Limb (tissue), 2 donors: ENCODE measurements around the gene KBTBD4.
"Not testable (repeated sequence)": the region's sequence is repeated elsewhere in the genome, so short reads cannot be mapped to it uniquely, and the experiment has no call there.

ENCODE experiments used
- DNase-seq, 2 donors: peaks; one replicate each; pipeline ENCODE4 v3.0.0-alpha.2; 2016; ENCODE audit errors: extremely low spot score in 2 of 2

KBTBD4 gene

DNA sequence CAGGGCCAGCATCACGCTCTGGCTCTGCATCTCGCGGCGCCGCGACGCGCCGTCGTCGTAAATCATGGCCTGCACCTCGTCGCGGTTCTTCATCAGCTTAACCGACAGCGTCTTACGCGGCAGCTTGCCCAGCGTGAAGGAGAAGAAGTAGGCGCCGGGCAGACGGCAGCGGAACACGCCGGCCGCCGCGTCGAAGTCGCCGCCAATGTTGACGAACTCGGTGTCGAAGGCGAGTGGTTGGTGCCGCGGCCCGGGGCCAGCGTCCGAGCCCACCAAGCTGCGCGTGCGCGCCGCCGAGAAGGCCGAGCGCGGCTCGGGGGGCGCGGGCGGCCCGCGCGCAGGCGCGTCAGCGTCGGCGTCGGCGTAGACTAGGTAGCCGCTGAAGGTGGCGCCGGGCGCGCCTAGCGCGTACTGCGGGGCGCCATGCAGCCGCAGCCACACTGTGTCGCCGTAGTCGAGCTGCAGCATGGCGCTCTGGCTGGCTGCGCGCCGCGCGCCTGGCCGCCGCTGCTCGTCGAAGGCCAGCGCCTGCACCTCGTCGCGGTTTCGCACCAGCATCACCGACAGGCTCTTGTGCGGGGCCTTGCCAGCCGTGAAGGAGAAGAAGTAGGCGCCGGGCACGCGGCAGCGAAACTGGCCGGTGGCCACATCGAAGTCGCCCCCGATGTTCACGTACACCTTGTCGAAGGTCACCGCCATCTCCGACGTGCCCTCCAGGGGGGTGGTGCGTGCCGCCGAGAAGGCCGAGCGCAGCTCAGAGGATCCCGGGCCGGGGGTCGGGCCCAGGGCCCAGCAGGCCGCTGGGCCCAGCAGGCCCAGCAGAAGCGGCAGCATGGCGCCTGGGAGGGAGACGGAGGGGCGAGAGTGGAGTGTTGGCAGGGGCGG, 11.4 kb upstream of the KBTBD4 start:
- DNase-seq, result peak; percentile 69 to 84

DNA sequence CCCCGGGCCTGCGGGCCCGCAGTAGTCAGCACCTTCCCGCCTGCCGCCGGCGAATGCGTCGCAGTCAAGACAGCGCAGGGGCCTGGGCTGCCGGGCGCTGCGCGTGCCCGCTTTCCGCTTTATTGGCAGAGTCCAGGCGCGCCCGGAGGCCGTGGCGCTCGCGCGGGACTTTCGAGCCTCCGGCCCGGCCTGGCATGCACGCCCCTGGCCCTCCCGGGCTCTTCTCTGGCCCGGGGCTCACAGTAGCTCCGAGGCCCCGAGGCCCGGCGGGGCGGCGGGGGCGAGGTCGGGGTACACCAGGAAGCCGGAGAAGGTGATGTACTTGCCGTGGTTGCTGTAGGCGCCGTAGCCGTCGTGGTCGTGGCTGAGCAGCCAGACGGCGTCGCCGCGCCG, 10.8 kb upstream of the KBTBD4 start:
- no peak for DNase-seq

DNA sequence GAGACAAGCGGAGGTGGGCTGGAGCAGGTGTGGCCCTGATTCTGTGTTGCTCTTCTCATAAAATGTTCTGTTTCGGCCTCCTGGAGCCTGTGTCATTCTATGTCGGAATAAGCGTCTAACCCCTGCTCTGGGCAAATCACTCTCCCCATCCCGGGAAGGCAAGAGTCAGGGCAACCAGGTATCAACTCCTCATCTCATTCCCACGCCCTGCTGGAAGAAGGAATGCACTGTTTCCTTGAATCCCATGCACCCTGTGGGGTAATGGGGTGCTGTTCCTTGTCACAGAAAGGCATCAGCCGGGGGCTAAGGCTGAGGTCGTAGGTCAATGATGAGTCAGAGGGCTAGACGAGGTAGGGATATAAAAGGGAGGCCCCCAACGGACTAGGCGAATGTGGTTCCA, 10.3 kb upstream of the KBTBD4 start:
- DNase-seq, result no peak

DNA sequence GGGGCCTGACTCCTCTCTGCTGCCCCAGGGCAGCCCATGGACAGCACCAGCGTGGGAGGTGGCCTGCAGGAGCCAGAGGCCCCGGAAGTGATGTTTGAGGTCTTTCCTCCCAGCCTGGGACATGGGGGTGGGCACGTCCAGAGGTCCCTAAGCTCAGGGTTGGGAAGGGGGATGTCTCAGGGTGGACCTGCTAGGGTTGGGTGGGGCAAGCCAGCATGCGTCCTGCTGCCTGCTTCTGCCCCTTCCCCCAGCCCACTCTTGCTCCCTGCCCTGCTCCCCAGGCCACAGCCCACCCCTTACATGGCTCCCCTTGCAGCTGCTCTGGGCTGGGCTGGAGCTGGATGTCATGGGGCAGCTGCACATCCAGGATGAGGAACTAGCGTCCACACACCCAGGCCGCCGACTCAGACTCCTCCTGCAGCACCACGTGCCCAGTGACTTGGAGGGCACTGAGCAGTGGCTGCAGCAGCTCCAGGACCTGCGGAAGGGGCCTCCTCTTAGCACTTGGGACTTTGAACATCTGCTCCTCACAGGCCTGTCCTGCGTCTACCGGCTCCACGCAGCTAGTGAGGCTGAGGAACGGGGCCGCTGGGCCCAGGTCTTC, 9.1 kb upstream of the KBTBD4 start:
- no peak for DNase-seq

DNA sequence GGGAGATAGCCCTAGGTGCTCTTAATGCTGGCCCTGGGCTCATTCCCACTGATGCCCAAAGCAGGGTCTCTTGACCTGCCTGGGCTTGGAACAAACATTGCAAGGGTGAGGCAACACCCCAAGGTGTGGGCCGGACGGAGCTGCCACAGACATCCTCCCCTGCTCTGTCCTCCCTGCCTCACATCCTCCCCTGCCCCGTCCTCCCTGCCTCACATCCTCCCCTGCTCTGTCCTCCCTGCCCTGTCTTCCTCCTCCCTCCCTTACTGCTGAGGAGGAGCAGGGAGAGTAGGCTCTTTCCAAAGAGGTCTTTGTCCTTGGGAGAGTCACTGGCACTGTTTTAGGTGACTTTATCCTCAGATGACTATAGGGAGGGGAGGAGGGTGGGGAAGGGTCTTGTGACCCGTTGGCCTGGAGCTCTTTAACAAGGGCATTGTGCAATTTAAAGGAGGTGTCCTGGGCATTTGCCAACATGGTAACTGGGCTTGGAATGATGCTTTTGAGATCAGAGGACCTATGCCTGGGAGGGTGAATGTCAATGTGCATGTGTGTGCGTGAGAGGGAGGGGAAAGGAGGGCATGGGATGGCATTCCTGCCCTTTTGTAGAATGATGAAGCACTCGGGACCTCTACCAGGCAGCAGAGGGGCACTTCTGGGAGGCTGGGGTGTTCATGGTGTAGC, 8.4 kb upstream of the KBTBD4 start:
- no peak for DNase-seq

DNA sequence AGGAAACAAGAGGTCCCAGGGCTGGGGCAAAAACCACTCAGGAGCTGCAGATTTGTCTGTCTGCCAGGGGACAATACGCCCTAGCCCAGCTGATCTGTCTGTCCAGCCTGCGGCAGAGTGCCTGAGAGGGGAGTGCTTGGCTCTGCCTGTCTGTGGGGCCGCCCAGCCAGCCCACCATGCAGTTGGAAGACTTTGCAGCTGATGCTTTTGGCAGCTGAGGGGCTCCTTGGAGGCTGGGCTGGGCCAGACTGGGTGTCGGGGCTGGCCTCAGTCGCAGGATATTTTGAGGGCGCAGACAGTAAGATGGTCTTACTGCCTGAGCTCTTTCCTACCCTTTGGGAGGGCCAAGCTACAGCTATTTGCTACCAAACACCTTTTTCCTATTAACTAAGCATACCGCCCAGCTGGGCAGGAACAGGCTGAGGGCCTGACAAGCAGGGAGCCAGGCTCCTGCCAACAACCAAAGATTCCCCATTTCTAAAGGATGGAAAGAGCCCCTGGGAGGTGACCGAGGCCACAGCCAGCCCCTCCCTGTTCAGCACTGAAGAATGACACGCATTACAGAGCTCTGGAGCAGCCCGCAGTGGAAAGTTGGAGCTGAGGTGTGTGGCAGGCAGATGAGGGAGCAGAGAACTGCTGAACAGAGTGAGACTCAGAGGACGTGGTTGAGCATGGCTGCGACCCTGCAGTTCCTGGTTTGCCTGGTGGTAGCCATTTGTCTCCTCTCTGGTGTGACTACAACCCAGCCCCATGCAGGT, 7.5 kb upstream of the KBTBD4 start, which contains the start of gene FAM180B:
TSS of gene FAM180B (plus strand) at position 581 of the 758 bp plus-strand sequence. CDS start at position 672, 91 bp downstream.
- DNase-seq, result peak in 1 of 2 donors; percentile 38

DNA sequence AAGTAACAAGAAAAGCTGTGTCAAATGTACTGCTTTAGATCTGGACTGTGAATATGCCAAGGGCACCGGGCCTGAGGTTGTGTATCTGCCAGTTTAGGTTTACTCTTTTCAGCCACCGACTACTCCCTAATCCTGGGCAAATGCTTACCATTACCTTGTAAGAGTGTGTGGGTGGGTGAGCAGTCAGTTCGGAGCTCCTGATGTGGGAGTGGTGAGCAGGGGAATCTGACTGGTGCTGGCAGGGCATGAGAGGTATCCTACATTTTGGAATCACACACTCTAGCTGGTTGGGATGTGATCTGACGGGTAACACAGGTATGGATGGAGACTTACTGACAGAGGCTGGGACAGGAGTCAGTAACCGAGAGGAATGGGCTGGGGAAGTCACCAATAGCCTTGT, 5.1 kb upstream of the KBTBD4 start:
- no peak for DNase-seq

DNA sequence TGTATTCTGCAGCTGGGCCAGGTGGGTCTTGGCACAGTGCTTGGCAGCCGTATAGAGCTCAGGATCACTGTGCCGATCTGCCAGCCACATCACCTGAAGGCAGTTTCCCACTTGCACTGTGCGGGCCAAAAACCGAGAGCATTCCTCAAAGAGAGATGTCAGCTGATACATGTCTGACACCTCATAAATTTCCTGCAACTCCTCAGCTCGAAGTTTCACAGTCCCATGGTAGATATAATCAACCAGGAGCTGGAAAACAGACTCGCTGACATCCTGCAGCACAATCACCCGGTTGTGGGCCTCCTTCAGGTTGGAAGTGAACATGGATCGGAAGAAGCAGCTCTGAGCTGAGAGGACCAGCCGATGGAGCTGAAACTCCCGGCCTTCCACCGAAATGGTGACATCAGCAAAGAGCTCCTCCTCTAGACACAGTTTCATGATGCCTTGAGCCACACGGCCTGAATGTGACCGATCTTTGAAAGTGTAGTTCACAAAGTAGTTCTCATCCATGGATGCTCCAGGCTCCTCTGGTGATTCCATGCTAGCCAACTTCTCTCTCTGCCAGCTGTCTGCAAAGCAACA, 1.2 kb downstream of the KBTBD4 start:
- DNase-seq, result no peak

DNA sequence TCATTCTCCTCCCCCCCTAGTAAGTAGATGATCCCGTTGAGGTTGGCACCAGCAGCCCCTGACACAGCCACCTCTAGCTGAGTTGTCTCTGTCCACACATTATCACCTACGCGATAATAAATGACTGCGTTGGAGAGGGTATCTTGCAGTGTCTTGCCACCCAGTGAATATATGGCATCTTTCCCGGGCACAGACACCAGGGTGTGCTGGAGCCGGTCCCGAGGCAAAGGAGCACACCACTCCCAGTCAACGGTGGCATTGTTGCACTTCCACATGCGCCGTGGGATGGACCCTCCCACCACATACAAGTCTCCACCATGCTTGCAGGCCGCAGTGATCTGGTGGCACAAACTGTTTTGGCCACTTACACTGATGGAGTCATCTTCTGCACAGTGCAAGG, 5.4 kb downstream of the KBTBD4 start:
- DNase-seq, result no peak

DNA sequence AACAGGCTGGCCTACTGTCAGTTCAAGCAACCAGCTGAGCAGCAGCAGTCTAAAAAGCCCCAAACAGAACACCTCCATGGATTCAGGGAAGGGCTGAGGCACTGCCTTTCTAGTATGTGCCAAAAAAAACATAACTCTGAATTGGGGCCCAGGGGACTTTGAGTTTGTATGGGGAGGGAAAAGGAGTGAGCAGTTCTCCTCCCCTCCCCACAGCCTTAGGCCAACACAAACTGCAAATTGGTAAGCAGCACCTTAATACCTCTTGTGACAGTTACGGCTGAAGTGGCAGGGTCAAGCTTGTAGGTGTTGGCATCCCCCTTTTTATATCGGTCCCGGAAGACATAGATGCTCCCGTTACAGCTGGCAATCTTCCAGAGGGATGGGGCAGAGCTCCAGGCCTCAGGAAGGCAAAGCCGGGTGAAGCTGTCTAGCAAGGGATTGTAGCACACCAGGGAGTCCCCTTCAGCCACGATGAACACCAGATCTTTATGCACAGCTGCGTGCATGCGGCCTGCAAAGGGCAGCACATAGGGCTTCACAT, 6.0 kb downstream of the KBTBD4 start:
- no peak for DNase-seq

DNA sequence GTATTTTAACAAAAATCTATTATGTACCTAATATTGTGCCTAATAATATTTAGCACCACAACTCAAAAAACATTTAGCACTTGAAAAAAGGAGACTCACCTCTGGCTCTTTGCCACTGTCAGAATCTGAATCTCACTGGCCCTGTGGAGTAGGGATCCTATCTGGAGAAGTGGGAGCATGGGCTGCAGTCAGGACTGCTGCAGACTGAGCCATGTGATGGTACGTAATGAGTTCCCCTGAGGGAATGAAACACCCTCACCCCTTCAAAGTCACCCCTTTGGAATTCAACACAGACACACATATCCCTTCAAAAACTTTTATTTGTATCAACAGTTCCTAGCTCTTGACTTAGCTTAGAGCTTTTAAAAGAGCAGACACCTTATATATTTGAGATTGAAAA, 6.9 kb downstream of the KBTBD4 start:
- DNase-seq, result no peak

DNA sequence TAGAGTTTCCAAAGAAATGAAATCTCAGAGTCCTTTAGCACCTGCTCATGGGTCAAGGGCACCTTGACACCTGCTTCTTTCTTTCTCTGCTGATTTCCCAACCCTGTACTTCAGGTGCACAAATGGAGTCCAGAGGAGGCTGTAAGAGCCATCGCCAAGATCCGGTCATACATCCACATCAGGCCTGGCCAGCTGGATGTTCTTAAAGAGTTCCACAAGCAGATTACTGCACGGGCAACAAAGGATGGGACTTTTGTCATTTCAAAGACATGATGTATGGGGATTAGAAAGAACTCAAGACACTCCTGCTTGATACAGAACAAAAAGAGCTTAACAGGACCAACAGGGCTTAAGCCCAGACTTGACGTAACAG, 7.4 kb downstream of the KBTBD4 start:
- DNase-seq, result no peak

DNA sequence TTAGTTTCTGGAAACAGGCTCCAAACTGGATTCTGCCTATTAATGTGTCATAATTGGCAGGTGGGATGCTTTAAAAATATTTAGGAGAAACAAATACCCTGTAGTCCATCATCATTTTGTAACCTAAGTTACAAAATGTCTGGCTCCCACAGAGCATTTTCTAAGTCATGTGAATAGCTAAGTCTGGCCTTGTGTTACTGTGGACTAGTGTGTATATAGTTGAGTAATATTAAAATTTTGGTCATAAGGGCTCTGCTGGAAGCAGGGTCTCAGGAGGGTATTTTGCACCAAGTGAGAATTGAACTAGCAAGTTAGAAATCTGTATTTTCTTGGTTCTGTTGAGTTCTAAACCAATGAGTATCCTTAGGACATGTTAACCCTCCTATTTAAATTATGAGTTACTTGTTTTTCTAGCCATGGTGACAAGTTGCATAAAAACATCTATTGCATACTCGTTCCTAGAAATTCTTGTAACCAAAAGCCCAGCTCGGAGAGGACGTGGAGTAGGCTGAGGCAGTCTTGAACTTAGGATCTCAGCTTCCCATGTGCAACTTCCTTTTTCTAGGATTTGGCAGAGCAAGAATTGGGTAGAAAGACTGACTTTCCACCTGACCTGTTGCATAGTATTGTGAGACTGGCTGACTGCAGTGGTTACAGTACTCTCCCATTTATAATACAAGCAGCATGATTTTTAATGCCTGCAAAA, 8.0 kb downstream of the KBTBD4 start:
- no peak for DNase-seq

DNA sequence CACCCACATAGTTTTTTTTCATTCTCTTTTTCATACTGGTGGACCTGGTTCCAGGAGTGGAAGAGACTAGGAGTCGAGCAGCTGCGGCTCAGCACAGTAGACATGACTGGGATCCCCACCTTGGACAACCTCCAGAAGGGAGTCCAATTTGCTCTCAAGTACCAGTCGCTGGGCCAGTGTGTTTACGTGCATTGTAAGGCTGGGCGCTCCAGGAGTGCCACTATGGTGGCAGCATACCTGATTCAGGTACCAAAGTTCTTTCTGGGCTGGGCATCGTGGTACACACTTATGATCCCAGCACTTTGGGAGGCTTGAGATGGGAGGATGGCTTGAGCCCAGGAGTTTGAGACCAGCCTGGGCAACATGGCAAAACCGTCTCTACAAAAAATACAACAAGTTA, 9.1 kb downstream of the KBTBD4 start:
- DNase-seq, result no peak

DNA sequence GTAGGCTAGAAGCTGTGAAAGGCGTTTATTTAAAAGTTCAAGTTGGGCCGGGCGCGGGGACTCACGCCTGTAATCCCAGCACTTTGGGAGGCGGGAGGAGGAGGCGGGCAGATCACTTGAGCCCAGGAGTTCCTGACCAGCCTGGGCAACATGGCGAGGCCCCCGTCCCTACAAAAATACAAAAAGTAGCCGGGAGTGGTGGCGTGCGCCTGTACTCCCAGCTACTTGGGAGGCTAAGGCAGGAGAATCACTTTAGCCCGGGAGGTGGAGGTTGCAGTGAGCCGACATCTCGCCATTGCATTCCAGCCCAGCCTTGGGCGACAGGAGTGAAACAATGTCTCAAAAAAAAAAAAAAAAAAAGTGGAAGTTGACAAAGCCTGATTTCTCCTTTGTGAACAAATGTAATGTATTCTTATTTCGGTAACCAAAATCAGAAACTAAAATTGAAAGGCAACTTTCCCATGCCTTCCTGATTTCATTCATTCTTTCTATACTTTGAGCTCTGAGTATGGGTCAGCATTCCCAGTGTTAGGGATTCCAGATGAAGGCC, 12.5 kb downstream of the KBTBD4 start:
- no peak for DNase-seq

DNA sequence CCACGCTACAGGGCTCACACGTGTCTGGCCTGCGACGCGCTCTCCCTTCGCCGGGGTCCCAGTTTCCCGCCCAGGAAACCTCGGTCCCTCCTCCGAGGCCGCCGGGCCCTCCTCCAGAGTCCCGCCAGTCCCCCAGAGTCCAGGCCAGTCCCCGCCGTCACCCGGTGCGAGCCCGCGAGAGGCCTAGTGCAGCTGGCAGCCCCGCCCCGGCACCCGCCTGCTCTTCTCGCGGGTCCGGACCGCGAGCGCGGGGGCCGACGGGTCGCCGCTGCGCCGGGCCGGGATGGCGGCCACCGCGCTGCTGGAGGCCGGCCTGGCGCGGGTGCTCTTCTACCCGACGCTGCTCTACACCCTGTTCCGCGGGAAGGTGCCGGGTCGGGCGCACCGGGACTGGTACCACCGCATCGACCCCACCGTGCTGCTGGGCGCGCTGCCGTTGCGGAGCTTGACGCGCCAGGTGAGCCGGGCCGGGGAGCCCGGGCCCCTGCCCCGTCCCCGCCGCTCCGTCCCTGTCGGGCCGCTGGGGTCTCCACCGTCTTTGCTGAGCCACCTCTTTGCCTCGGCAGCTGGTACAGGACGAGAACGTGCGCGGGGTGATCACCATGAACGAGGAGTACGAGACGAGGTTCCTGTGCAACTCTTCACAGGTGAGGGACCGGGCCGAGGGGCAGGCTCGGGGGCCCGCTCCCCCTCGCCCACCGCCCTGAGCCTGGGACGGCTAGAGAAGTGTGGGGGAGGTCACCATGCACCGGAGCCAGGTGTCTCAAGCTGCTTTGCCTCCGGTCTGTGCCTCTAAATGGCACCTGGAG, 13.2 kb downstream of the KBTBD4 start, which contains the start of gene PTPMT1:
TSS of gene PTPMT1 (plus strand) at position 260 of the 809 bp plus-strand sequence. CDS start at position 284, 24 bp downstream.
- peak; percentile 42 to 81 for DNase-seq

DNA sequence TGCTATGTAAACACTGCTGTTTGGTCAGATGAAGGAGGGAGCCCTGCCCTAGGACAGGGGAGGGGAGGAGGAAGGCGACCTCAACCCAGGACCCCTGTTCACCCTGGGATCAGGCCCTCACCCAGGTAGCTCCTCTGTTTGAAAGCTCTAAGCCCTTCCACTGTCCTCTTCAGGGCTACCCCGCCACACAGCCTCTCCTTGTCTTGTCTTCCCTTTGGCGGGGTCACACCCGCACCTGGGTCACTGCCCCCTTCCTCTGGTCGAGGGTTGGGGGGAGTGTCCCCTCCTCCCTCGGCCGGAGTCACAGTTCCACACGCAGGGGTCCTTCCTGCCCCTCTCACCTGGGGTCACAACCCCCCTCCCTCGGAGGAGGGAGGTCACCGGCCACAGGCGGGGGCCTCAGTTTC, 13.8 kb downstream of the KBTBD4 start:
- no peak for DNase-seq

DNA sequence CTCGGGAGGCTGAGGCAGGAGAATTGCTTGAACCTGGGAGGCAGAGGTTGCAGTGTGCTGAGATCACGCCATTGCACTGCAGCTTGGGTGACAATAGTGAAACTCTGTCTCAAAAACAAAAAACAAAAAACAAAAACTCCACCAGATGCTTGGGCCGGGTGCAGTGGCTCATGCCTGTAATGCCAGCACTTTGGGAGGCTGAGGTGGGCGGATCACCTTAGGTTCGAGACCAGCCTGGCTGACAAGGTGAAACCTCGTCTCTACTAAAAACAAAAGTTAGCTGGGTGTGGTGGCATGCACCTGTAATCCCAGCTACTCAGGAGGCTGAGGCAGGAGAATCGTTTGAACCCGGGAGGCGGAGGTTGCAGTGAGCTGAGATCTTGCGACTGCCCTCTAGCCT, 14.4 kb downstream of the KBTBD4 start:
- not testable (repeated sequence) for DNase-seq

DNA sequence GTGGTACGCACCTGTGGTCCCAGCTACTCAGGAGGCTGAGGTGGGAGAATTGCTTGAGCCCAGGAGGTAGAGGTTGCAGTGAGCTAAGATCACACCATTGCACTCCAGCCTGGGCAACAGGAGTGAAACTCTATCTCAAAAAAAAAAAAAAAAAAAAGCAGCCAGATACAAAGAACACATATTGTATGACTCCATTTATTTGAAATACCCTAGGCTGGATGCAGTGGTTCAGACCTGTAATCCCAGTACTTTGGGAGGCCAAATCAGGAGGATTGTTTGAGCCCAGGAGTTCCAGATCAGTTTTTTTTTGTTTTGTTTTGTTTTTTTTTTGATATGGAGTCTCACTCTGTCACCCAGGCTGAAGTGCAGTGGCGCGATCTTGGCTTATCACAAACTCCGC, 16.4 kb downstream of the KBTBD4 start:
- DNase-seq, result not testable (repeated sequence)
